Measurements from ENCODE around the gene TAF1B. TPM values are rescaled to one million over a fixed set of nuclear protein-coding genes. Genes with fewer than 3 reads are reported as not detected.

Gene TAF1B
- polyA plus RNA-seq, result 1 to 10 TPM; 5.7 to 7.9 TPM

DNA sequence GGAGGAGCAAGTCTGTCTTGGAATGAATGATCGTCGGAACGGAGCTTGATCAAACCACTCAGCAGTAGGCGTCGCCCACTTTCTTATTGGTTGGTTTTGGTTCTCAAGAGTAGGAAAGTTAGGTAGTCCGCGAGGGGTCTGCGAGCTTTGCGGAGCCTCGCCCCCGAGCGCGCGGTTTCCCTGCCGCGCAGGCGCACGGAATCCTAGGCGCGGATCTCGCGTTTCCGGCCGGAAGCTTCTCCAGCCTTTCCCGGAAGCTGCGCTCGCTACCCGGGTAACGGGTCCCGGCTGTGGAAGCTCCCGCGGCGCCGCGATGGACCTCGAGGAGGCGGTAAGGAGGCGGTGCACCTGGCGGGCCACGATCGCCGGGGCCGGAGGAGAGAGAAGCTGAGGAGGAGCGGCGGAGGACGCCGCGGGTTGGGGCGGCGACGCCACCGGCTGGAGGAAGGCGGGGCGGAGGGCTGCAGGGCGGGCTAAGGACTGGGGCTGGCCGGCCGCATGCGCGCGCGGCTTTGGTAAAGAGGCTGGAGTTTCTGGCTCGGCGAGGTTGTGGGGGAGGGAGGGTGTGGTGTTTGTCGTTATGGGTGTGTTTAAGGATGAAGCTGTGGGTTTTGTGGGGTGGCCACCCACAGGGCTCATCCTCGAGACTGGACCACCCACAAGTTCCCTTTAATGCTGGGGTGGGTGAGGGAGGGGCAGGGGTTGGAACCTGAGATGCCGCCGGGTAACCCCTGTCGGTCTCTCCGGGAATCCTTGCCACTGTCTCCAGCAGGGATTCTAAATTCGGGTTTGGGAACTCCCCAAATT lies at the start of gene TAF1B:
Gene TAF1B (plus strand): TSS at position 246 of the 807 bp plus-strand sequence. CDS start 68 bp downstream, at position 314.
- Histone ChIP-seq H3K4me1 (ENCODE audit: control insufficient read depth in 2 of 2, insufficient read depth in 2 of 2, low read length in 1 of 2) (peaks cover 0 to 2% of the 10 kb centered on the region in 2 donors), H3K36me3 (ENCODE audit: control insufficient read depth in 2 of 2, insufficient read depth in 2 of 2, low read length in 1 of 2) (peaks cover 0 to 2% of the 10 kb centered on the region in 2 donors), H3K9me3 (ENCODE audit: control insufficient read depth in 2 of 2, insufficient read depth in 1 of 2, low read depth in 1 of 2, low read length in 1 of 2) (no peaks in the 10 kb centered on the region), H3K4me3 (ENCODE audit: low read depth in 1 of 2, low read length in 2 of 2) (peak within 1 kb of the TSS; percentile 42 to 65), H3K27me3 (ENCODE audit: control insufficient read depth in 1 of 2, insufficient read depth in 2 of 2, low read length in 2 of 2) (no peaks in the 10 kb centered on the region), H3K27ac (ENCODE audit: low read depth in 2 of 2, low read length in 1 of 2) (peak within 1 kb of the TSS; percentile 73 to 82)
- WGBS, 2 donors, result 0 to 1% methylated on average over 70 of the region's 70 CpGs

GRCh38 chr2:9793918-9794717 lies 49.2 kb upstream of the TAF1B start:
- WGBS, 2 donors, result 91 to 94% methylated on average over 17 of the region's 17 CpGs

GRCh38 chr2:9795071-9795470 lies 48.2 kb upstream of the TAF1B start:
- Histone ChIP-seq H3K27me3 (ENCODE audit: control insufficient read depth in 1 of 2, insufficient read depth in 2 of 2, low read length in 2 of 2) (no peaks in the 10 kb centered on the region), H3K9me3 (ENCODE audit: control insufficient read depth in 2 of 2, insufficient read depth in 1 of 2, low read depth in 1 of 2, low read length in 1 of 2) (no peaks in the 10 kb centered on the region)
- 52 to 53% methylated on average over 6 of the region's 6 CpGs for WGBS, 2 donors

More at GRCh38 chr2:9793918-9794717, 49.2 kb upstream of the TAF1B start:
- no peak overlapping the region for H3K27ac ChIP-seq (ENCODE audit: low read depth in 2 of 2, low read length in 1 of 2)
- H3K4me1 ChIP-seq (ENCODE audit: control insufficient read depth in 2 of 2, insufficient read depth in 2 of 2, low read length in 1 of 2), result peaks cover 0 to 17% of the 10 kb centered on the region in 2 donors
- no peaks in the 10 kb centered on the region for H3K36me3 ChIP-seq (ENCODE audit: control insufficient read depth in 2 of 2, insufficient read depth in 2 of 2, low read length in 1 of 2)
- H3K27me3 ChIP-seq (ENCODE audit: control insufficient read depth in 1 of 2, insufficient read depth in 2 of 2, low read length in 2 of 2), result no peaks in the 10 kb centered on the region
- H3K9me3 ChIP-seq (ENCODE audit: control insufficient read depth in 2 of 2, insufficient read depth in 1 of 2, low read depth in 1 of 2, low read length in 1 of 2), result no peaks in the 10 kb centered on the region
- no peak overlapping the region for H3K4me3 ChIP-seq (ENCODE audit: low read depth in 1 of 2, low read length in 2 of 2)

GRCh38 chr2:9796056-9797010 lies 46.9 kb upstream of the TAF1B start:
- Histone ChIP-seq H3K36me3 (ENCODE audit: control insufficient read depth in 2 of 2, insufficient read depth in 2 of 2, low read length in 1 of 2) (no peaks in the 10 kb centered on the region), H3K9me3 (ENCODE audit: control insufficient read depth in 2 of 2, insufficient read depth in 1 of 2, low read depth in 1 of 2, low read length in 1 of 2) (no peaks in the 10 kb centered on the region), H3K4me1 (ENCODE audit: control insufficient read depth in 2 of 2, insufficient read depth in 2 of 2, low read length in 1 of 2) (peaks cover 3 to 30% of the 10 kb centered on the region in 2 donors), H3K27me3 (ENCODE audit: control insufficient read depth in 1 of 2, insufficient read depth in 2 of 2, low read length in 2 of 2) (no peaks in the 10 kb centered on the region), H3K27ac (ENCODE audit: low read depth in 2 of 2, low read length in 1 of 2) (no peak overlapping the region), H3K4me3 (ENCODE audit: low read depth in 1 of 2, low read length in 2 of 2) (no peak overlapping the region)
- 83 to 91% methylated on average over 13 of the region's 13 CpGs for WGBS, 2 donors

More at GRCh38 chr2:9795071-9795470, 48.2 kb upstream of the TAF1B start:
- Histone ChIP-seq H3K4me1 (ENCODE audit: control insufficient read depth in 2 of 2, insufficient read depth in 2 of 2, low read length in 1 of 2) (peaks cover 0 to 22% of the 10 kb centered on the region in 2 donors), H3K27ac (ENCODE audit: low read depth in 2 of 2, low read length in 1 of 2) (no peak overlapping the region), H3K36me3 (ENCODE audit: control insufficient read depth in 2 of 2, insufficient read depth in 2 of 2, low read length in 1 of 2) (no peaks in the 10 kb centered on the region), H3K4me3 (ENCODE audit: low read depth in 1 of 2, low read length in 2 of 2) (no peak overlapping the region)

GRCh38 chr2:9797086-9797485 lies 46.2 kb upstream of the TAF1B start:
- no peaks in the 10 kb centered on the region for H3K36me3 ChIP-seq (ENCODE audit: control insufficient read depth in 2 of 2, insufficient read depth in 2 of 2, low read length in 1 of 2)

GRCh38 chr2:9797681-9798556 lies 45.4 kb upstream of the TAF1B start:
- WGBS, 2 donors, result 47 to 50% methylated on average over 18 of the region's 18 CpGs
- Histone ChIP-seq H3K9me3 (ENCODE audit: control insufficient read depth in 2 of 2, insufficient read depth in 1 of 2, low read depth in 1 of 2, low read length in 1 of 2) (no peaks in the 10 kb centered on the region), H3K36me3 (ENCODE audit: control insufficient read depth in 2 of 2, insufficient read depth in 2 of 2, low read length in 1 of 2) (no peaks in the 10 kb centered on the region), H3K4me3 (ENCODE audit: low read depth in 1 of 2, low read length in 2 of 2) (no peak overlapping the region), H3K27ac (ENCODE audit: low read depth in 2 of 2, low read length in 1 of 2) (peak overlapping the region; percentile 80 to 99), H3K4me1 (ENCODE audit: control insufficient read depth in 2 of 2, insufficient read depth in 2 of 2, low read length in 1 of 2) (peaks cover 3 to 40% of the 10 kb centered on the region in 2 donors), H3K27me3 (ENCODE audit: control insufficient read depth in 1 of 2, insufficient read depth in 2 of 2, low read length in 2 of 2) (no peaks in the 10 kb centered on the region)

More at GRCh38 chr2:9797086-9797485, 46.2 kb upstream of the TAF1B start:
- H3K9me3 ChIP-seq (ENCODE audit: control insufficient read depth in 2 of 2, insufficient read depth in 1 of 2, low read depth in 1 of 2, low read length in 1 of 2), result no peaks in the 10 kb centered on the region
- no peak overlapping the region for H3K4me3 ChIP-seq (ENCODE audit: low read depth in 1 of 2, low read length in 2 of 2)
- 89 to 90% methylated on average over 4 of the region's 4 CpGs for WGBS, 2 donors
- H3K4me1 ChIP-seq (ENCODE audit: control insufficient read depth in 2 of 2, insufficient read depth in 2 of 2, low read length in 1 of 2), result peaks cover 3 to 36% of the 10 kb centered on the region in 2 donors
- H3K27me3 ChIP-seq (ENCODE audit: control insufficient read depth in 1 of 2, insufficient read depth in 2 of 2, low read length in 2 of 2), result no peaks in the 10 kb centered on the region
- peak overlapping the region in 1 of 2 donors; percentile 80 for H3K27ac ChIP-seq (ENCODE audit: low read depth in 2 of 2, low read length in 1 of 2)

DNA sequence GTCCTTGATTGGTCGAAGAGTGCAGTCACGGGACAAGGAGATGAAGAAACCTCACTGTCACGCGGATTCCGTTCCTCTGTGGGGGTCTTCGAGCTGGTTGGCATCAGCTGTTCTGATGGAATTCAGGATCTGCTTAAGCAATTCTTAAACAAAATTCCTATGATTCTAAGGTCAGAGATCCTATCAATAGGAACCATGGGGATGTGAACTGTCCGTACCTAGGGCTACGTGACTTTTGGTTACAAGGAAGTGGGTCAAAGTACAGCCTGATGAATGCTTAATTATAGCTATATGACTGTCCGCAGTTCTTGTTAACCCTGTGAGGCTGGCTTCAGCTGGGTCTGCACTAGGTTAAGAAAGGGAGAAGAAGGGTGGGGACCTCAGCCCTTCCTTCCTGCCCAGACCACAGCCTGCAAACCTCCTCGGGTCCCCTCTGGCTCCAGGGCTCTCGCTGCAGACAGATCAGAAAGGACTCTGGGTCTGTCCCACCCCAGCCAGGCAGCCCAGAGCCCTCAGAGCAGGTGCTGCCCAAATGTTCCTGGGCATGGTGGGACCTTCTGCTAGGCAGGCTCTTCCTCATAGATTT lies 44.2 kb upstream of the TAF1B start:
- no peak overlapping the region for H3K4me3 ChIP-seq (ENCODE audit: low read depth in 1 of 2, low read length in 2 of 2)
- no peaks in the 10 kb centered on the region for H3K9me3 ChIP-seq (ENCODE audit: control insufficient read depth in 2 of 2, insufficient read depth in 1 of 2, low read depth in 1 of 2, low read length in 1 of 2)
- H3K27ac ChIP-seq (ENCODE audit: low read depth in 2 of 2, low read length in 1 of 2), result peak overlapping the region; percentile 80 to 99
- H3K27me3 ChIP-seq (ENCODE audit: control insufficient read depth in 1 of 2, insufficient read depth in 2 of 2, low read length in 2 of 2), result no peaks in the 10 kb centered on the region
- peaks cover 3 to 40% of the 10 kb centered on the region in 2 donors for H3K4me1 ChIP-seq (ENCODE audit: control insufficient read depth in 2 of 2, insufficient read depth in 2 of 2, low read length in 1 of 2)
- 69 to 77% methylated on average over 11 of the region's 11 CpGs for WGBS, 2 donors
- H3K36me3 ChIP-seq (ENCODE audit: control insufficient read depth in 2 of 2, insufficient read depth in 2 of 2, low read length in 1 of 2), result no peaks in the 10 kb centered on the region

Data from esophagus (tissue), 2 donors.